22Rv1 (cell line): ENCODE results near the gene TMEM126A.
"Not testable (repeated sequence)": the region's sequence is repeated elsewhere in the genome, so short reads cannot be mapped to it uniquely, and the experiment has no call there.

ENCODE experiments used
- CTCF ChIP-seq: fragments of 450-650 bp; IDR thresholded peaks from 2 replicates; pipeline ENCODE4 v1.5.1; 2017; ENCODE audit warnings: mild to moderate bottlenecking
- ZFX ChIP-seq: fragments of 450-650 bp; IDR thresholded peaks from 2 replicates; pipeline ENCODE4 v1.6.1; 2017; ENCODE audit warnings: antibody characterized with exemption, borderline replicate concordance

- not testable (repeated sequence) for TF ChIP-seq CTCF, ZFX
Observed at GRCh38 chr11:85608621-85609020, 39.1 kb upstream of the TMEM126A start.
